Fibroblast of lung (primary cell): ENCODE measurements around the gene KIF5A. TPM values are rescaled to one million over a fixed set of nuclear protein-coding genes. Genes with fewer than 3 reads are reported as not detected.
A peak's percentile ranks its signal among the peaks of the same experiment; 100 is the strongest.

ENCODE experiments used
- DNase-seq, 2 donors: peaks; one replicate each; pipeline versions ENCODE4 v3.0.0 to v3.0.0-alpha.2; 2010; ENCODE audit warnings: low read depth in 2 of 2
- H2AFZ ChIP-seq: 2 replicates; pipeline ENCODE4 v1.5.1; 2012; ENCODE audit warnings: low read length, control low read depth, inconsistent platforms
- H3K27ac ChIP-seq: 2 replicates; pipeline ENCODE4 v1.5.1; 2011; ENCODE audit warnings: low read length, control low read depth; ENCODE audit not compliant: insufficient read depth
- H3K27me3 ChIP-seq: 2 replicates; pipeline ENCODE4 v1.5.1; 2011; ENCODE audit warnings: mild to moderate bottlenecking, low read length; ENCODE audit not compliant: control insufficient read depth, insufficient read depth
- H3K36me3 ChIP-seq: 2 replicates; pipeline ENCODE4 v1.5.1; 2011; ENCODE audit warnings: low read length; ENCODE audit not compliant: control insufficient read depth, insufficient read depth
- H3K4me1 ChIP-seq: 2 replicates; pipeline ENCODE4 v1.5.1; 2011; ENCODE audit warnings: low read length; ENCODE audit not compliant: control insufficient read depth, insufficient read depth; ENCODE audit errors: extremely low read depth
- H3K4me2 ChIP-seq: 2 replicates; pipeline ENCODE4 v1.5.1; 2011; ENCODE audit warnings: low read length, control low read depth; ENCODE audit not compliant: insufficient read depth; ENCODE audit errors: extremely low read depth
- H3K4me3 ChIP-seq, 4 experiments: fragments of 200-600 bp in 1 of 4; sonication (generic) in 1 of 4; replicated peaks in 1 of 4; 2 replicates each; pipeline ENCODE4 v1.5.1; 2011 to 2016; ENCODE audit warnings: low read length in 4 of 4, low read depth in 3 of 4, mild to moderate bottlenecking in 3 of 4, control low read depth in 2 of 4, inconsistent platforms in 1 of 4, mixed read lengths in 1 of 4; ENCODE audit not compliant: insufficient read depth in 1 of 4; ENCODE audit errors: control extremely low read depth in 1 of 4
- H3K79me2 ChIP-seq: 2 replicates; pipeline ENCODE4 v1.5.1; 2012; ENCODE audit warnings: mild to moderate bottlenecking, low read length, inconsistent platforms; ENCODE audit not compliant: control insufficient read depth, insufficient read depth
- H3K9ac ChIP-seq: 2 replicates; pipeline ENCODE4 v1.5.1; 2011; ENCODE audit warnings: mild to moderate bottlenecking, low read length, control low read depth; ENCODE audit not compliant: insufficient read depth
- H3K9me3 ChIP-seq: 2 replicates; pipeline ENCODE4 v1.5.1; 2012; ENCODE audit warnings: low read depth, low read length; ENCODE audit not compliant: control insufficient read depth, insufficient read depth
- H4K20me1 ChIP-seq: 2 replicates; pipeline ENCODE4 v1.5.1; 2011; ENCODE audit warnings: low read length; ENCODE audit not compliant: control insufficient read depth, insufficient read depth; ENCODE audit errors: extremely low read depth
- CTCF ChIP-seq, 2 donors: IDR thresholded peaks in 1 of 2; conservative IDR thresholded peaks in 1 of 2; 1 replicate in 1 of 2; 2 replicates in 1 of 2; pipeline ENCODE4 v1.5.1; 2011 to 2012; ENCODE audit warnings: low read length in 2 of 2, control low read depth in 1 of 2, inconsistent platforms in 1 of 2, low read depth in 1 of 2, mild to moderate bottlenecking in 1 of 2
- EZH2 ChIP-seq: IDR thresholded peaks from 2 replicates; pipeline ENCODE4 v1.5.1; 2012; ENCODE audit warnings: low read length, control low read depth, mild to moderate bottlenecking; ENCODE audit errors: missing control alignments
- polyA plus RNA-seq, 2 donors: library from polyadenylated mRNA; depleted of rRNA in 1 of 2; stranded (reverse) in 1 of 2; unstranded in 1 of 2; fragments of >200 nt; gene quantifications; 2 replicates each; pipeline ENCODE4 v1.2.1, GENCODE V29; 2011 to 2012; ENCODE audit warnings: missing spikeins in 1 of 2
- total RNA-seq: library from RNA; depleted of rRNA; stranded (reverse); fragments of >200 nt; gene quantifications from 2 replicates; pipeline ENCODE4 v1.2.1, GENCODE V29; 2014

Gene KIF5A
- total and polyA plus RNA-seq, 2 donors (not counting 1 experiment from before 2014, with no cell fraction given), result 0.53 to 1.3 TPM

GRCh38 chr12:57582440-57582839 lies 32.6 kb downstream of the KIF5A start:
- Histone ChIP-seq H3K79me2 (no peaks in the 10 kb centered on the region), H3K36me3 (no peaks in the 10 kb centered on the region), H3K4me3 (no peak overlapping the region), H3K4me1 (no peaks in the 10 kb centered on the region), H2AFZ (no peak overlapping the region), H3K27ac (no peak overlapping the region), H4K20me1 (no peaks in the 10 kb centered on the region), H3K9me3 (no peaks in the 10 kb centered on the region), H3K9ac (no peak overlapping the region), H3K27me3 (peaks cover 4% of the 10 kb centered on the region), H3K4me2 (no peak overlapping the region)
- no peak for DNase-seq
- no peak for TF ChIP-seq CTCF (conservative IDR thresholded peaks at IDR 0.05 in 1 of 2, IDR thresholded peaks at IDR 0.05 in 1 of 2; ENCODE audit: low read depth in 1 of 2, low read length in 2 of 2)
- no peak for TF ChIP-seq EZH2

- no peak overlapping the region for H3K4me2 ChIP-seq
- H3K27ac ChIP-seq, result no peak overlapping the region
- peak; percentile 81 to 89 for TF ChIP-seq CTCF (conservative IDR thresholded peaks at IDR 0.05 in 1 of 2, IDR thresholded peaks at IDR 0.05 in 1 of 2; ENCODE audit: low read depth in 1 of 2, low read length in 2 of 2)
- TF ChIP-seq EZH2, result no peak
- H3K4me1 ChIP-seq, result no peaks in the 10 kb centered on the region
- no peak overlapping the region for H3K4me3 ChIP-seq
- no peaks in the 10 kb centered on the region for H4K20me1 ChIP-seq
- no peak overlapping the region for H2AFZ ChIP-seq
- no peaks in the 10 kb centered on the region for H3K36me3 ChIP-seq
- H3K9ac ChIP-seq, result no peak overlapping the region
- no peaks in the 10 kb centered on the region for H3K79me2 ChIP-seq
- peaks cover 4% of the 10 kb centered on the region for H3K27me3 ChIP-seq
- no peaks in the 10 kb centered on the region for H3K9me3 ChIP-seq
- peak; percentile 68 to 87 for DNase-seq
Observed at GRCh38 chr12:57583008-57583831, 33.4 kb downstream of the KIF5A start.

GRCh38 chr12:57584050-57584449 lies 34.2 kb downstream of the KIF5A start:
- no peaks in the 10 kb centered on the region for H3K9me3 ChIP-seq
- no peak overlapping the region for H2AFZ ChIP-seq
- TF ChIP-seq EZH2, result no peak
- TF ChIP-seq CTCF (conservative IDR thresholded peaks at IDR 0.05 in 1 of 2, IDR thresholded peaks at IDR 0.05 in 1 of 2; ENCODE audit: low read depth in 1 of 2, low read length in 2 of 2), result no peak
- H3K4me3 ChIP-seq, result no peak overlapping the region
- H3K79me2 ChIP-seq, result no peaks in the 10 kb centered on the region
- H3K4me2 ChIP-seq, result no peak overlapping the region
- H3K27me3 ChIP-seq, result peaks cover 4% of the 10 kb centered on the region
- H3K4me1 ChIP-seq, result no peaks in the 10 kb centered on the region
- H3K36me3 ChIP-seq, result no peaks in the 10 kb centered on the region
- H3K27ac ChIP-seq, result no peak overlapping the region
- no peaks in the 10 kb centered on the region for H4K20me1 ChIP-seq
- DNase-seq, result no peak
- no peak overlapping the region for H3K9ac ChIP-seq
